ENCODE data around the gene RAB11A.

- TF ChIP-seq POLR2AphosphoS5 (IDR thresholded peaks at IDR 0.05) (no peak), CTCF (IDR thresholded peaks at IDR 0.05) (no peak)
Measured at GRCh38 chr15:65919353-65919752, 50.1 kb downstream of the RAB11A start.
